Panc1 (cell line): ENCODE data around the gene TMEM222.

Source experiments
- POLR2AphosphoS5 ChIP-seq: IDR thresholded peaks from 2 replicates; pipeline ENCODE4 v1.6.1; 2012; ENCODE audit warnings: mild to moderate bottlenecking, low read depth, low read length, moderate library complexity
- SIN3A ChIP-seq: IDR thresholded peaks from 2 replicates; pipeline ENCODE4 v1.6.1; 2012; ENCODE audit warnings: low read depth, mild to moderate bottlenecking, low read length, moderate library complexity, borderline replicate concordance; ENCODE audit not compliant: insufficient read depth
- TCF7L2 ChIP-seq: IDR thresholded peaks from 2 replicates; pipeline ENCODE4 v1.6.1; 2011; ENCODE audit warnings: mild to moderate bottlenecking, low read depth, low read length, inconsistent platforms
- TF ChIP-seq, protein P1 (sequence below): fragments of 450-650 bp; IDR thresholded peaks from 2 replicates; pipeline ENCODE4 v1.5.1; 2017; ENCODE audit warnings: mild to moderate bottlenecking
- TF ChIP-seq, protein P2 (sequence below), 2 experiments: IDR thresholded peaks; 2 replicates each; pipeline ENCODE4 v1.6.1; 2011 to 2012; ENCODE audit warnings: low read depth in 2 of 2, control low read depth in 1 of 2, low read length in 1 of 2, mild to moderate bottlenecking in 1 of 2, moderate library complexity in 1 of 2; ENCODE audit not compliant: insufficient read depth in 1 of 2

DNA sequence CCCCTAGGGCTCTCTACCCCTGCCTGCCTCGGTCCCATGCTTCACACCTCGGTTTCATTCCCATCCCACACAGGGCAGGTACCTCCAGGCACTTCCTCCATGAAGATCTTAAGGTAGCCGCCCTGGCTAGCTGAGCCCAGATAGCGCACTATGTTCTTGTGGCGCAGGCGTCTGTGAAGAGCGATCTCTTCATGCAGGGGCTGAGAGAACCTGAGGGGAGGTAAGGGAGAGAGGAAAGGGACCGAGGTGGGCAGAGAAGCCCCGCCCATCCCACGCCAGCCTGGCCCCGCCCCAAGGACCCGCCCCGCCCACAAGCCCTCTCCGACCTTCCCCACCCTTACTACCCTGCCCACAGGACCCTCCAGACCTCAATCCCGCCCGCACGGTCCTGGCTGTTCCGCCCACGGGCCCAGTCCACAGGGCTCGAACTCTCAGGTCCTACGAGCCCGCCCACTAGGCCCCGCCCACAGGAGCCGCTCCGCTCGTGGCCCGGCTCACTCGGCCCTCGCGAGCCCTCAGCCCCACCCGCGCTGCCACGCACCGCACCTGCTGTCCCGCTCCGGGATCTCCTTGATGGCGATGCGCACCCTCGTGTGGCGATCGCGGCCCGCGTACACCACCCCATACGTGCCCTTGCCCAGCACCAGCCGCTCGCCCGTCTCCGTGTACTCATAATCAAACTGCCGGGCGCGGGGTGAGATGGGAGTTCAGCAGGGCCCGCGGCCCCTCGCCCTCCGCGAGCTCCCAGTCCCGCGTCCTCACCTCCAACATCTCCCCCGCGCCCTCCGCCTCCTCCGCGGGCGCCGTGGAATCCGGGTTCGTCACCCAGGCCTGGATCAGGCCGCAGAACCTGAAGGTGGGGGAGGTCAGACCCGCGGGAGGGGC lies 38.4 kb downstream of the TMEM222 start:
- TF ChIP-seq SIN3A = no peak
- TF ChIP-seq, protein P1, sequence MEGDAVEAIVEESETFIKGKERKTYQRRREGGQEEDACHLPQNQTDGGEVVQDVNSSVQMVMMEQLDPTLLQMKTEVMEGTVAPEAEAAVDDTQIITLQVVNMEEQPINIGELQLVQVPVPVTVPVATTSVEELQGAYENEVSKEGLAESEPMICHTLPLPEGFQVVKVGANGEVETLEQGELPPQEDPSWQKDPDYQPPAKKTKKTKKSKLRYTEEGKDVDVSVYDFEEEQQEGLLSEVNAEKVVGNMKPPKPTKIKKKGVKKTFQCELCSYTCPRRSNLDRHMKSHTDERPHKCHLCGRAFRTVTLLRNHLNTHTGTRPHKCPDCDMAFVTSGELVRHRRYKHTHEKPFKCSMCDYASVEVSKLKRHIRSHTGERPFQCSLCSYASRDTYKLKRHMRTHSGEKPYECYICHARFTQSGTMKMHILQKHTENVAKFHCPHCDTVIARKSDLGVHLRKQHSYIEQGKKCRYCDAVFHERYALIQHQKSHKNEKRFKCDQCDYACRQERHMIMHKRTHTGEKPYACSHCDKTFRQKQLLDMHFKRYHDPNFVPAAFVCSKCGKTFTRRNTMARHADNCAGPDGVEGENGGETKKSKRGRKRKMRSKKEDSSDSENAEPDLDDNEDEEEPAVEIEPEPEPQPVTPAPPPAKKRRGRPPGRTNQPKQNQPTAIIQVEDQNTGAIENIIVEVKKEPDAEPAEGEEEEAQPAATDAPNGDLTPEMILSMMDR = no peak
- no peak for TF ChIP-seq POLR2AphosphoS5
- TF ChIP-seq, protein P2, sequence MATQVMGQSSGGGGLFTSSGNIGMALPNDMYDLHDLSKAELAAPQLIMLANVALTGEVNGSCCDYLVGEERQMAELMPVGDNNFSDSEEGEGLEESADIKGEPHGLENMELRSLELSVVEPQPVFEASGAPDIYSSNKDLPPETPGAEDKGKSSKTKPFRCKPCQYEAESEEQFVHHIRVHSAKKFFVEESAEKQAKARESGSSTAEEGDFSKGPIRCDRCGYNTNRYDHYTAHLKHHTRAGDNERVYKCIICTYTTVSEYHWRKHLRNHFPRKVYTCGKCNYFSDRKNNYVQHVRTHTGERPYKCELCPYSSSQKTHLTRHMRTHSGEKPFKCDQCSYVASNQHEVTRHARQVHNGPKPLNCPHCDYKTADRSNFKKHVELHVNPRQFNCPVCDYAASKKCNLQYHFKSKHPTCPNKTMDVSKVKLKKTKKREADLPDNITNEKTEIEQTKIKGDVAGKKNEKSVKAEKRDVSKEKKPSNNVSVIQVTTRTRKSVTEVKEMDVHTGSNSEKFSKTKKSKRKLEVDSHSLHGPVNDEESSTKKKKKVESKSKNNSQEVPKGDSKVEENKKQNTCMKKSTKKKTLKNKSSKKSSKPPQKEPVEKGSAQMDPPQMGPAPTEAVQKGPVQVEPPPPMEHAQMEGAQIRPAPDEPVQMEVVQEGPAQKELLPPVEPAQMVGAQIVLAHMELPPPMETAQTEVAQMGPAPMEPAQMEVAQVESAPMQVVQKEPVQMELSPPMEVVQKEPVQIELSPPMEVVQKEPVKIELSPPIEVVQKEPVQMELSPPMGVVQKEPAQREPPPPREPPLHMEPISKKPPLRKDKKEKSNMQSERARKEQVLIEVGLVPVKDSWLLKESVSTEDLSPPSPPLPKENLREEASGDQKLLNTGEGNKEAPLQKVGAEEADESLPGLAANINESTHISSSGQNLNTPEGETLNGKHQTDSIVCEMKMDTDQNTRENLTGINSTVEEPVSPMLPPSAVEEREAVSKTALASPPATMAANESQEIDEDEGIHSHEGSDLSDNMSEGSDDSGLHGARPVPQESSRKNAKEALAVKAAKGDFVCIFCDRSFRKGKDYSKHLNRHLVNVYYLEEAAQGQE (IDR thresholded peaks at IDR 0.05; ENCODE audit: insufficient read depth in 1 of 2, low read depth in 2 of 2, low read length in 1 of 2) = no peak
- TF ChIP-seq TCF7L2 = no peak
